Adrenal gland (tissue), 5 donors: ENCODE measurements around the gene TDRD12.

Experiments used
- CTCF ChIP-seq, 6 experiments: fragments of 450-650 bp in 4 of 6; fragments of 200-600 bp in 2 of 6; sonication (generic) in 1 of 6; IDR thresholded peaks; 1 replicate in 5 of 6; 2 replicates in 1 of 6; pipeline versions ENCODE4 v1.5.1 to v1.8.0; 2016 to 2021; ENCODE audit warnings: antibody characterized with exemption in 6 of 6, mild to moderate bottlenecking in 2 of 6, moderate library complexity in 1 of 6
- POLR2A ChIP-seq, 2 donors: fragments of 450-650 bp; IDR thresholded peaks; one replicate each; pipeline ENCODE4 v1.6.1; 2017; ENCODE audit warnings: antibody characterized with exemption in 2 of 2, mild to moderate bottlenecking in 2 of 2, moderate library complexity in 1 of 2
- donor health status: DM: no; HTN: no; CAD: no.

GRCh38 chr19:32876919-32877285 lies 157.3 kb downstream of the TDRD12 start:
- TF ChIP-seq CTCF (IDR thresholded peaks at IDR 0.05) (no peak), POLR2A (IDR thresholded peaks at IDR 0.05) (no peak)
